Heart right ventricle (tissue), 16 donors: ENCODE results near the gene DHX58. TPM values are rescaled to one million over a fixed set of nuclear protein-coding genes. Genes with fewer than 3 reads are reported as not detected.

Experiments
- ATAC-seq, 8 donors: fragments of 200-7000 bp; cut with Tn5 transposase; one replicate each; pipeline ENCODE4 v1.9.1; 2020; ENCODE audit warnings: mild to moderate bottlenecking in 8 of 8, moderate library complexity in 8 of 8, moderate number of reproducible peaks in 1 of 8
- DNase-seq, 2 donors: peaks; one replicate each; pipeline ENCODE4 v3.0.0-alpha.2; 2020
- H3K27ac ChIP-seq, 10 donors: fragments of 200-600 bp; sonication (generic) in 2 of 10; one replicate each; pipeline versions ENCODE4 v1.5.0 to v1.8.0; 2020 to 2022; ENCODE audit warnings: mild to moderate bottlenecking in 3 of 10
- H3K27me3 ChIP-seq, 7 donors: fragments of 200-600 bp; one replicate each; pipeline ENCODE4 v1.8.0; 2021 to 2022; ENCODE audit warnings: mild to moderate bottlenecking in 2 of 7
- H3K36me3 ChIP-seq, 9 donors: fragments of 200-600 bp; sonication (generic) in 1 of 9; one replicate each; pipeline versions ENCODE4 v1.5.0 to v1.8.0; 2020 to 2022; ENCODE audit warnings: mild to moderate bottlenecking in 2 of 9
- H3K4me1 ChIP-seq, 9 donors: fragments of 200-600 bp; sonication (generic) in 1 of 9; one replicate each; pipeline versions ENCODE4 v1.5.0 to v1.8.0; 2020 to 2022; ENCODE audit warnings: mild to moderate bottlenecking in 4 of 9
- H3K4me3 ChIP-seq, 10 donors: fragments of 200-600 bp; sonication (generic) in 2 of 10; one replicate each; pipeline versions ENCODE4 v1.5.0 to v1.8.0; 2020 to 2022; ENCODE audit warnings: mild to moderate bottlenecking in 7 of 10, moderate library complexity in 2 of 10
- H3K9me3 ChIP-seq, 11 donors: fragments of 200-600 bp in 10 of 11; sonication (generic) in 2 of 11; one replicate each; pipeline versions ENCODE4 v1.5.0 to v1.8.0; 2013 to 2022; ENCODE audit warnings: mild to moderate bottlenecking in 2 of 11, control low read depth in 1 of 11, moderate library complexity in 1 of 11
- WGBS, 2 donors: extraction: QIAGEN DNeasy Blood & Tissue Kit; methylation state at CpG; one replicate each; pipeline ENCODE4 v1.1.7; 2013; ENCODE audit warnings: inconsistent platforms in 1 of 2; 5-methylcytosine and 5-hydroxymethylcytosine counted together
- intact Hi-C, 10 donors: fragments of 100-400 bp; cut with DNase I; formaldehyde crosslinking; loops; one replicate each; pipeline versions ENCODE4 v1.11.1 to v1.14.2; 2022
- polyA plus RNA-seq, 2 donors: library from polyadenylated mRNA; stranded (reverse); fragments of 200-250 nt; gene quantifications; one replicate each; pipeline ENCODE4 v1.2.3, GENCODE V29; 2013
- total RNA-seq, 10 donors: library from RNA; stranded (reverse); fragmentation: NEBNext Ultra II Directional in 3 of 10; extraction: Animal tissue kit (Norgen Biotek cat#: 25700) in 3 of 10; gene quantifications; one replicate each; pipeline versions ENCODE4 v1.2.1 to v1.2.4, GENCODE V29; 2021 to 2023
- TF ChIP-seq, protein P1 (sequence below), 9 donors: fragments of 200-600 bp; sonication (generic) in 2 of 9; IDR thresholded peaks; one replicate each; pipeline versions ENCODE4 v1.5.0 to v1.8.0; 2021 to 2022; ENCODE audit warnings: antibody characterized with exemption in 9 of 9, mild to moderate bottlenecking in 5 of 9, moderate library complexity in 1 of 9
- donor health status: Arrhythmogenic right ventricular cardiomyopathy.
- donor health status: ischemic (EF 13 %, LVEDD 7.1; RV severe dilation, severe dysfunction).
- donor health status: healthy with polysubstance abuse.
- donor health status: DM: no; HTN: yes; CAD: no.
- donor health status: DM: no; HTN: no; CAD: no.
- donor health status: ischemic (EF 25% LVEDD 6.9; RV normal size, moderate dysfunction).
- donor health status: ischemic (EF 25% LVEDD 5.7; RV mildly dilated, moderate dysfunction).
- donor health status: healthy.
- donor health status: DM: yes; HTN: yes; CAD: no.
- donor health status: Ischemic cardiomyopathy.
- donor health status: ischemic (EF 35%, LVEDD 5.7; RV mildly dilated, moderate dysfunction).
- donor health status: nonischemic (EF 11% LVEDD 7.7; RV severe dilation, severe dysfunction).
- donor health status: DM: yes; HTN: yes; CAD: no.
- donor health status: PGD.
- donor health status: ischemic (EF 29% LVEDD 5.4; RV normal size, mild dysfunction).
- donor health status: nonischemic (EF 23%, LVEDD 6.1; RV moderate dilation, normal function).

The DHX58 gene
- total and polyA plus RNA-seq, 12 donors = 2.2 to 16.9 (median 4.0) TPM

DNA sequence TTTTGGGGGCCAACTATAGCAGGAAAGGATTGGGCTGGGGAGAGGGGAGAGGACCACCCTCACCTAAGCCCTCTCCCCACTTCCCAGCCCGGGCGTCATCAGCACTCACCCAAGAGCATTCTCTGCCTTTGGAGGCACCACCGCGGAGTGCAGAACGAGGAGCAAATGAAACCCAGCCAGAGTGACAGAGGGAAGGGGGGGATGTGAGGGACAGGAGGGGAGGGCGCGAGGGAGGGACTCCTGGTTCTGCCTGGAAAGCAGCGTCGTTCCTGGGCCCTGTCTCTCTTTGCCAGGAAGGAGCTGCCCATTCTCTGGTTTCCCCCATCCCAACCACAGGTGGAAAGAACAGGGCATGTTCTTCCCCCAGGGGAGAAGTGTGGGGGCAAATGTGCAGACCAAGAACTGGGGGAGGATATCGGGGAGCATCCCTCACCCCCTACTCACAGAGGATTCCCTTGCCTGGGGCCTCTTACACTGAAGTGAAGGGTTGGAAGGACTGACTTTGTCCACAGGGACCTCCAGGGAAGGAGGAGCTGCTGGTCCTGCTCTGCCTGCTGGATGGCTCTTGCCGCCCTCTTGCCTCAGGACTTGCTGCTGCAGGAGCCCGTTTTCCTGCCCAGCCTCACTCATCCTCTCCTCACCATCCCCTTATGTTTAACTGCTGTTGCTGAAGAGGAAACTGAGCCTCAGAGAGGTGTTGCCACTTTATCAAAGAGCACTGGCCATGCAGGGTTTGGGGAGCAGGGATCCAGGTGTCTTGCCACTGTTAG, 58.6 kb downstream of the DHX58 start:
- Histone ChIP-seq H3K4me1 (peaks cover 0 to 13% (median 7%) of the 10 kb centered on the region in 9 donors), H3K9me3 (no peaks in the 10 kb centered on the region), H3K36me3 (no peaks in the 10 kb centered on the region), H3K27me3 (peaks cover 4 to 48% (median 40%) of the 10 kb centered on the region in 7 donors), H3K27ac (no peak overlapping the region), H3K4me3 (no peak overlapping the region)
- TF ChIP-seq, protein P1, sequence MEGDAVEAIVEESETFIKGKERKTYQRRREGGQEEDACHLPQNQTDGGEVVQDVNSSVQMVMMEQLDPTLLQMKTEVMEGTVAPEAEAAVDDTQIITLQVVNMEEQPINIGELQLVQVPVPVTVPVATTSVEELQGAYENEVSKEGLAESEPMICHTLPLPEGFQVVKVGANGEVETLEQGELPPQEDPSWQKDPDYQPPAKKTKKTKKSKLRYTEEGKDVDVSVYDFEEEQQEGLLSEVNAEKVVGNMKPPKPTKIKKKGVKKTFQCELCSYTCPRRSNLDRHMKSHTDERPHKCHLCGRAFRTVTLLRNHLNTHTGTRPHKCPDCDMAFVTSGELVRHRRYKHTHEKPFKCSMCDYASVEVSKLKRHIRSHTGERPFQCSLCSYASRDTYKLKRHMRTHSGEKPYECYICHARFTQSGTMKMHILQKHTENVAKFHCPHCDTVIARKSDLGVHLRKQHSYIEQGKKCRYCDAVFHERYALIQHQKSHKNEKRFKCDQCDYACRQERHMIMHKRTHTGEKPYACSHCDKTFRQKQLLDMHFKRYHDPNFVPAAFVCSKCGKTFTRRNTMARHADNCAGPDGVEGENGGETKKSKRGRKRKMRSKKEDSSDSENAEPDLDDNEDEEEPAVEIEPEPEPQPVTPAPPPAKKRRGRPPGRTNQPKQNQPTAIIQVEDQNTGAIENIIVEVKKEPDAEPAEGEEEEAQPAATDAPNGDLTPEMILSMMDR (IDR thresholded peaks at IDR 0.05) = no peak
- DNase-seq (no peak), ATAC-seq (no peak)
- intact Hi-C loops = no loop called here
- 14 to 18% methylated on average over 12 of the region's 12 CpGs for WGBS, 2 donors

DNA sequence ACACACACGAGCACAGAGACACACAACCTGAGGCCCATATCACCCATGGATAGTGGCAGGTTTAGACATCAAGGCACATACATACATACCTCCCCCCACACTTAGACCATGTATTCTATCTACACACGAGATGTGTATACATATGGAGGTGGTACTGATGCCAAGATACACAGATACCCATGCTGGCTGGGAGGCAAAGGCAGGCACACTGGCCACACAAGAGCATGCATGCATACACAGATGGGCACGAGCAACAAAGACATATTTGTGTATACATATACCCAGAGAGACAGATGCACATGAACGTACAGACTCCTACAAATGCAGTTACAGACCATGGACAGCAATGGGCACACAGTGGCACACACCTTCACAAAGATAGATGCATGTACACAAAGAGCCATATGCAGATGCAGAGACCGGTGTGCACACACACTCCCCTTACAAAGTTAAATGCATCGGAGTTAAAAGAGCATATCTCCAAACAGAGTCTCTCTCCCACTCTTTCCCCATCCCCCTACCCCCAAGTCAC, 60.1 kb downstream of the DHX58 start:
- WGBS, 2 donors = 77 to 81% methylated on average over 6 of the region's 6 CpGs
- peaks cover 4 to 44% (median 40%) of the 10 kb centered on the region in 7 donors for H3K27me3 ChIP-seq

DNA sequence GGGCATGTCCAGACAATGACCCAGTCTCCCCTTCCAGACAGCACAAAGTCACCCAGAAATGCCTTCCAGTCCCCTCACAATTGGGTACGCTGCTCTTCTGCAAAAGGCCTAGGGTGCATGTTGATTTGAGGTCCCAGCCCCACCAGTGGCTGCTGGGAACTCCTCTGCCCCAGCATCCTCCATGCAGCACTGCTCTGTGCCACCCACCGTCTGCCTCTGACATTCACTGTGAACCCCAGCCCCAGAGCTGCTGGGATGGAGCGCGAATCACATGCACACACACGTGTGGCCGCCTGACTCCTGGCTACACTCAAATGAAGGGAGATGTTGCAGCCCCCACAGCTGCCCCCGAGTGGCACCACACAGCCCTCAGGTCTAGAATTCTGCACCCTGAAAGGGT, 60.9 kb downstream of the DHX58 start:
- Histone ChIP-seq H3K27ac (no peak overlapping the region), H3K36me3 (no peaks in the 10 kb centered on the region), H3K9me3 (no peaks in the 10 kb centered on the region), H3K4me3 (no peak overlapping the region), H3K4me1 (peaks cover 0 to 13% (median 7%) of the 10 kb centered on the region in 9 donors), H3K27me3 (peaks cover 4 to 44% (median 39%) of the 10 kb centered on the region in 7 donors)
- ATAC-seq (no peak), DNase-seq (no peak)
- TF ChIP-seq, protein P1 (IDR thresholded peaks at IDR 0.05) = no peak
- intact Hi-C loops = loop anchor here in 1 of 10 donors (1.0 kb wide), 1 partner anchor 16 kb away; no protein-coding TSS in a partner anchor
- 89 to 93% methylated on average over 7 of the region's 7 CpGs for WGBS, 2 donors

More for the DNA sequence above, 60.1 kb downstream of the DHX58 start:
- no peak overlapping the region for H3K4me3 ChIP-seq
- peaks cover 0 to 13% (median 7%) of the 10 kb centered on the region in 9 donors for H3K4me1 ChIP-seq
- TF ChIP-seq, protein P1 (IDR thresholded peaks at IDR 0.05) = no peak
- ATAC-seq = no peak
- no peak for DNase-seq
- intact Hi-C loops = no loop called here
- H3K9me3 ChIP-seq = no peaks in the 10 kb centered on the region
- H3K36me3 ChIP-seq = no peaks in the 10 kb centered on the region
- H3K27ac ChIP-seq = no peak overlapping the region

Other genes starting within 250 kb of the DHX58 start
- gene KLHL11, start 247.3 kb downstream of the DHX58 start, total RNA-seq = 1 to 10 TPM; 2.1 to 4.9 (median 3.6) TPM
- 1 to 10 TPM; 1.4 TPM for gene KLHL11, start 247.3 kb downstream of the DHX58 start, polyA plus RNA-seq
- gene ACLY, start 193.8 kb downstream of the DHX58 start, total RNA-seq = 10 to 100 TPM; 22.0 to 42.2 (median 25.2) TPM
- 10 to 100 TPM; 12.1 to 27.0 TPM for gene ACLY, start 193.8 kb downstream of the DHX58 start, polyA plus RNA-seq
- 1 to 10 TPM in 3 of 10 donors, under 1 TPM in 7; 0.23 to 1.6 (median 0.63) TPM for gene ODAD4, start 182.1 kb downstream of the DHX58 start, total RNA-seq
- gene ODAD4, start 182.1 kb downstream of the DHX58 start, polyA plus RNA-seq = 1 to 10 TPM; 1.2 to 1.5 TPM
- gene CNP, start 145.9 kb downstream of the DHX58 start, total RNA-seq = 10 to 100 TPM; 19.4 to 42.7 (median 26.2) TPM
- gene CNP, start 145.9 kb downstream of the DHX58 start, polyA plus RNA-seq = 10 to 100 TPM; 17.2 to 25.6 TPM
- 10 to 100 TPM; 68.8 to 90.0 (median 80.5) TPM for gene DNAJC7, start 95.3 kb downstream of the DHX58 start, total RNA-seq
- 100 to 1,000 TPM in 1 of 2 donors, 10 to 100 TPM in 1; 93.7 to 121 TPM for gene DNAJC7, start 95.3 kb downstream of the DHX58 start, polyA plus RNA-seq
- 10 to 100 TPM; 50.1 to 64.1 (median 57.2) TPM for gene NKIRAS2, start 92.6 kb downstream of the DHX58 start, total RNA-seq
- 10 to 100 TPM; 51.4 to 61.2 TPM for gene NKIRAS2, start 92.6 kb downstream of the DHX58 start, polyA plus RNA-seq
- 1 to 10 TPM in 3 of 10 donors, under 1 TPM in 7; 0.46 to 1.2 (median 0.88) TPM for gene C17orf113, start 62.1 kb downstream of the DHX58 start, total RNA-seq
- gene C17orf113, start 62.1 kb downstream of the DHX58 start, polyA plus RNA-seq = 1 to 10 TPM in 1 of 2 donors, under 1 TPM in 1; 0.26 to 1.2 TPM
- under 1 TPM in 9 of 10 donors, not detected in 1; 0.16 to 0.56 (median 0.24) TPM for gene ZNF385C, start 14.2 kb downstream of the DHX58 start, total RNA-seq
- gene ZNF385C, start 14.2 kb downstream of the DHX58 start, polyA plus RNA-seq = under 1 TPM; 0.09 to 0.29 TPM
- gene KAT2A, start 8.7 kb upstream of the DHX58 start, total RNA-seq = 10 to 100 TPM in 9 of 10 donors, 1 to 10 TPM in 1; 9.3 to 29.7 (median 13.3) TPM
- gene KAT2A, start 8.7 kb upstream of the DHX58 start, polyA plus RNA-seq = 100 to 1,000 TPM in 1 of 2 donors, 10 to 100 TPM in 1; 20.6 to 118 TPM
- under 1 TPM in 1 of 10 donors, not detected in 9; 0.23 TPM for gene HSPB9, start 10.1 kb upstream of the DHX58 start, total RNA-seq
- under 1 TPM; 0.01 to 0.29 TPM for gene HSPB9, start 10.1 kb upstream of the DHX58 start, polyA plus RNA-seq
- 10 to 100 TPM; 24.6 to 64.4 (median 35.3) TPM for gene RAB5C, start 42.3 kb upstream of the DHX58 start, total RNA-seq
- gene RAB5C, start 42.3 kb upstream of the DHX58 start, polyA plus RNA-seq = 10 to 100 TPM; 33.3 to 76.5 TPM
- under 1 TPM in 6 of 10 donors, not detected in 4; 0.06 to 0.22 (median 0.13) TPM for gene KCNH4, start 68.4 kb upstream of the DHX58 start, total RNA-seq
- under 1 TPM; 0.07 to 0.29 TPM for gene KCNH4, start 68.4 kb upstream of the DHX58 start, polyA plus RNA-seq
- gene HCRT, start 72.7 kb upstream of the DHX58 start, total RNA-seq = not detected
- not detected for gene HCRT, start 72.7 kb upstream of the DHX58 start, polyA plus RNA-seq
- 10 to 100 TPM in 2 of 10 donors, 1 to 10 TPM in 8; 4.6 to 11.5 (median 6.2) TPM for gene GHDC, start 81.8 kb upstream of the DHX58 start, total RNA-seq
- gene GHDC, start 81.8 kb upstream of the DHX58 start, polyA plus RNA-seq = 10 to 100 TPM in 1 of 2 donors, 1 to 10 TPM in 1; 7.0 to 10.1 TPM
- gene STAT5B, start 163.7 kb upstream of the DHX58 start, total RNA-seq = 10 to 100 TPM; 26.3 to 34.7 (median 30.8) TPM
- gene STAT5B, start 163.7 kb upstream of the DHX58 start, polyA plus RNA-seq = 10 to 100 TPM; 14.4 to 22.5 TPM
- 10 to 100 TPM; 13.4 to 28.5 (median 16.1) TPM for gene STAT5A, start 175.8 kb upstream of the DHX58 start, total RNA-seq
- 10 to 100 TPM in 1 of 2 donors, 1 to 10 TPM in 1; 8.2 to 11.9 TPM for gene STAT5A, start 175.8 kb upstream of the DHX58 start, polyA plus RNA-seq